ENCODE data around the gene HP1BP3. TPM values are rescaled to one million over a fixed set of nuclear protein-coding genes. Genes with fewer than 3 reads are reported as not detected.

Gene HP1BP3
- total and polyA plus RNA-seq, 2 experiments from 2014 or later, result 138 to 151 TPM

- Histone ChIP-seq H3K9me3 (ENCODE audit: low read depth) (no peaks in the 10 kb centered on the region), H3K9ac (peak overlapping the region; percentile 73), H3F3A (ENCODE audit: insufficient read depth) (peaks cover 11% of the 10 kb centered on the region), H3K4me1 (ENCODE audit: insufficient read depth) (peaks cover 8% of the 10 kb centered on the region; the same call in 1 of the 2 replicates), H3K79me2 (ENCODE audit: insufficient read depth) (no peaks in the 10 kb centered on the region), H4K20me1 (ENCODE audit: insufficient read depth) (no peaks in the 10 kb centered on the region), H3K9me2 (ENCODE audit: insufficient read depth) (no peaks in the 10 kb centered on the region), H3K27me3 (replicated peaks; ENCODE audit: insufficient read depth) (peaks cover 17% of the 10 kb centered on the region), H2AFZ (peak overlapping the region; percentile 67; the same call in 1 of the 2 replicates), H3K27ac (no peak overlapping the region), H3K4me3 (peak overlapping the region; percentile 72), H3K4me2 (ENCODE audit: unreplicated experiment) (peak overlapping the region; percentile 81), H3K36me3 (ENCODE audit: low read depth) (no peaks in the 10 kb centered on the region)
- in situ Hi-C loops (cut with MboI), result no loop called here
- 20 to 38% methylated on average over 30 to 53 of the region's 62 CpGs for WGBS, 2 experiments (ENCODE audit: low coverage in 1 of 2, low lambda C conversion rate in 2 of 2, missing lambda C conversion rate in 2 of 2)
- TF ChIP-seq EZH2phosphoT487 (IDR thresholded peaks at IDR 0.05; ENCODE audit: insufficient read depth, low read depth), result no peak
- TF ChIP-seq EZH2 (IDR thresholded peaks at IDR 0.05; ENCODE audit: insufficient read depth, poor library complexity, severe bottlenecking), result no peak
- DNase-seq, result peak; percentile 37
Measured at GRCh38 chr1:20731057-20731991, 55.8 kb downstream of the HP1BP3 start.

DNA sequence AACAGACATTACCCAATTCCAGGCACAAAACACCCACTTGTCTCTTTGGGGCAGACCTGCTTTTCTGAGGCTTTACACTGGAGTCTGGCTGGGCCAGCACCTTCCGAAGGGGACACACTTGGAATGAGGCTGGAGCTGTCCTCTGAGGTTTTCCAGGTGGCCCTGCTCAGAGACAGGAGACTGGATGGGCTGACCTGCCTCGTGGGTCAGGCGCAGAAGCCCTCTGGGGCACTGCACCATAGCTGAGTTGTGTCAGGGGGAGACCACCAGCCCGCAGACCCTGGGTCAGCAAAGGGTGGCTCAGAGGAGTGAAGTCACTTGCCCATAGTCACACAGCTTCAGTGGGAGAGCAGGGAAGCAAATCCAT lies 56.4 kb downstream of the HP1BP3 start:
- H3K79me2 ChIP-seq (ENCODE audit: insufficient read depth), result no peaks in the 10 kb centered on the region
- no peaks in the 10 kb centered on the region for H3K9me3 ChIP-seq (ENCODE audit: low read depth)

DNA sequence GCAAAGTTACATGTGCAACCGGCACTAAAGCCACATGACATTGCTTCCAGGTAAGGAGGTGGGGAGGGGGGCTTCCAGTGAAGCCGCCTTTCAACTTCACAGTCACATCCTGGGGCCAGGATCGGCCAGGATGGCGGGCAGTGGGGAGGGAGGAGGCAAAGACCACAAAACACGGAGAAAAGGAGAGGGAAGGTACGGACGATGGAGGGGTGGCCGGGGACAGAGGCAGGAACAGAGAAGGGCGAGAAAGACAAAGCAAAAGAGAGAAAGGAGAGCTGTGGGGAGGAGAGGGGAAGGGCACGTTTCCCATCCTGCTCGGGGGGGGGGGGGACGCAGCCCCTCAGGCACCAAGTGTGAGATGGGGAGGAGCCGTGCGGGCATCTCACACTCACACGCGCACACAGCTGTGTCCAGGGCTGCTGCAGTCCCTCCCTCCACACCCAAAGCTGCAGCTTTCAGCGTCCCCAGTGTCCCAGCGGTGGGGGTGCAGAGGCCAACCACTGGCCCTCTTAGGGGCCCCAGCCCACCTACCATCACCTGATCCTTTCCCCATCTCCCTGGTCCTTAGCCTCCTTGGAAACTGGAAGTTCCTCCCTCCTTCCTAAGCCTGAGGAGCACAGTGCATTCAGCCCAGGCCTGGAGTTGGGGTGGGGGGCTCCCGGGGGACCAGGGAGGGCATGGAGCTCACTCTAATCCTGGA lies 57.0 kb downstream of the HP1BP3 start:
- Histone ChIP-seq H4K20me1 (ENCODE audit: insufficient read depth) (no peaks in the 10 kb centered on the region), H3K4me1 (ENCODE audit: insufficient read depth) (peaks cover 8% of the 10 kb centered on the region; the same call in 1 of the 2 replicates), H3K27me3 (replicated peaks; ENCODE audit: insufficient read depth) (peaks cover 17% of the 10 kb centered on the region), H3K9ac (no peak overlapping the region), H3F3A (ENCODE audit: insufficient read depth) (peaks cover 11% of the 10 kb centered on the region), H3K4me2 (ENCODE audit: unreplicated experiment) (no peak overlapping the region), H2AFZ (no peak overlapping the region), H3K36me3 (ENCODE audit: low read depth) (no peaks in the 10 kb centered on the region), H3K4me3 (no peak overlapping the region), H3K9me2 (ENCODE audit: insufficient read depth) (no peaks in the 10 kb centered on the region), H3K9me3 (ENCODE audit: low read depth) (no peaks in the 10 kb centered on the region), H3K27ac (no peak overlapping the region), H3K79me2 (ENCODE audit: insufficient read depth) (no peaks in the 10 kb centered on the region)
- no peak for TF ChIP-seq EZH2 (IDR thresholded peaks at IDR 0.05; ENCODE audit: insufficient read depth, poor library complexity, severe bottlenecking)
- no peak for TF ChIP-seq EZH2phosphoT487 (IDR thresholded peaks at IDR 0.05; ENCODE audit: insufficient read depth, low read depth)
- 21 to 33% methylated on average over 12 to 19 of the region's 19 CpGs for WGBS, 2 experiments (ENCODE audit: low coverage in 1 of 2, low lambda C conversion rate in 2 of 2, missing lambda C conversion rate in 2 of 2)
- no peak for DNase-seq
- in situ Hi-C loops (cut with MboI), result no loop called here

More for the DNA sequence above, 56.4 kb downstream of the HP1BP3 start:
- H3K4me1 ChIP-seq (ENCODE audit: insufficient read depth), result peaks cover 8% of the 10 kb centered on the region; the same call in 1 of the 2 replicates
- no peak for DNase-seq
- in situ Hi-C loops (cut with MboI), result no loop called here
- H3K9me2 ChIP-seq (ENCODE audit: insufficient read depth), result no peaks in the 10 kb centered on the region
- H3K9ac ChIP-seq, result no peak overlapping the region
- no peak overlapping the region for H3K4me3 ChIP-seq
- TF ChIP-seq EZH2 (IDR thresholded peaks at IDR 0.05; ENCODE audit: insufficient read depth, poor library complexity, severe bottlenecking) (no peak), EZH2phosphoT487 (IDR thresholded peaks at IDR 0.05; ENCODE audit: insufficient read depth, low read depth) (no peak)
- H3K36me3 ChIP-seq (ENCODE audit: low read depth), result no peaks in the 10 kb centered on the region
- WGBS, 2 experiments (ENCODE audit: low coverage in 1 of 2, low lambda C conversion rate in 2 of 2, missing lambda C conversion rate in 2 of 2), result 66 to 75% methylated on average over 4 of the region's 4 CpGs
- H3K27me3 ChIP-seq (replicated peaks; ENCODE audit: insufficient read depth), result peaks cover 17% of the 10 kb centered on the region
- H4K20me1 ChIP-seq (ENCODE audit: insufficient read depth), result no peaks in the 10 kb centered on the region
- no peak overlapping the region for H3K27ac ChIP-seq
- H2AFZ ChIP-seq, result no peak overlapping the region
- H3K4me2 ChIP-seq (ENCODE audit: unreplicated experiment), result no peak overlapping the region
- H3F3A ChIP-seq (ENCODE audit: insufficient read depth), result peaks cover 11% of the 10 kb centered on the region

GRCh38 chr1:20729155-20729931 lies 57.8 kb downstream of the HP1BP3 start:
- H3K36me3 ChIP-seq (ENCODE audit: low read depth), result no peaks in the 10 kb centered on the region
- no peak overlapping the region for H3K27ac ChIP-seq
- 58 to 63% methylated on average over 13 to 14 of the region's 14 CpGs for WGBS, 2 experiments (ENCODE audit: low coverage in 1 of 2, low lambda C conversion rate in 2 of 2, missing lambda C conversion rate in 2 of 2)
- H3K79me2 ChIP-seq (ENCODE audit: insufficient read depth), result no peaks in the 10 kb centered on the region
- no peak overlapping the region for H3K4me2 ChIP-seq (ENCODE audit: unreplicated experiment)
- in situ Hi-C loops (cut with MboI), result no loop called here
- H2AFZ ChIP-seq, result no peak overlapping the region
- TF ChIP-seq EZH2 (IDR thresholded peaks at IDR 0.05; ENCODE audit: insufficient read depth, poor library complexity, severe bottlenecking) (no peak), EZH2phosphoT487 (IDR thresholded peaks at IDR 0.05; ENCODE audit: insufficient read depth, low read depth) (no peak)
- peaks cover 17% of the 10 kb centered on the region for H3K27me3 ChIP-seq (replicated peaks; ENCODE audit: insufficient read depth)
- no peaks in the 10 kb centered on the region for H3K9me2 ChIP-seq (ENCODE audit: insufficient read depth)
- H3F3A ChIP-seq (ENCODE audit: insufficient read depth), result peaks cover 11% of the 10 kb centered on the region
- no peak overlapping the region for H3K9ac ChIP-seq
- peaks cover 8% of the 10 kb centered on the region; the same call in 1 of the 2 replicates for H3K4me1 ChIP-seq (ENCODE audit: insufficient read depth)
- H3K9me3 ChIP-seq (ENCODE audit: low read depth), result no peaks in the 10 kb centered on the region
- H4K20me1 ChIP-seq (ENCODE audit: insufficient read depth), result no peaks in the 10 kb centered on the region
- no peak for DNase-seq
- no peak overlapping the region for H3K4me3 ChIP-seq
